Measurements from ENCODE around the gene CACNA1E.

Gene CACNA1E

GRCh38 chr1:181714428-181714827 lies 231.1 kb downstream of the CACNA1E start:
- DNase-seq: no peak

GRCh38 chr1:181718034-181718433 lies 234.7 kb downstream of the CACNA1E start:
- no peak for DNase-seq

GRCh38 chr1:181726320-181727012 lies 243.1 kb downstream of the CACNA1E start:
- DNase-seq: peak; percentile 43

- no peak for DNase-seq
Observed at GRCh38 chr1:181730606-181731005, 247.3 kb downstream of the CACNA1E start.

GRCh38 chr1:181732218-181732990 lies 249.1 kb downstream of the CACNA1E start:
- DNase-seq: no peak

GRCh38 chr1:181733486-181733885 lies 250.2 kb downstream of the CACNA1E start:
- no peak for DNase-seq

- no peak for DNase-seq
Observed at GRCh38 chr1:181737056-181737455, 253.7 kb downstream of the CACNA1E start.

- DNase-seq: no peak
Observed at GRCh38 chr1:181739214-181739613, 255.9 kb downstream of the CACNA1E start.

GRCh38 chr1:181742426-181742825 lies 259.1 kb downstream of the CACNA1E start:
- DNase-seq: no peak

GRCh38 chr1:181743878-181744312 lies 260.6 kb downstream of the CACNA1E start:
- DNase-seq: peak; percentile 9

- no peak for DNase-seq
Observed at GRCh38 chr1:181746224-181746623, 262.9 kb downstream of the CACNA1E start.

GRCh38 chr1:181748013-181748412 lies 264.7 kb downstream of the CACNA1E start:
- DNase-seq: no peak

- no peak for DNase-seq
Observed at GRCh38 chr1:181754103-181754502, 270.8 kb downstream of the CACNA1E start.

- no peak for DNase-seq
Observed at GRCh38 chr1:181759481-181759880, 276.2 kb downstream of the CACNA1E start.

- no peak for DNase-seq
Observed at GRCh38 chr1:181763736-181764135, 280.4 kb downstream of the CACNA1E start.

- DNase-seq: no peak
Observed at GRCh38 chr1:181765451-181766026, 282.2 kb downstream of the CACNA1E start.

- DNase-seq: no peak
Observed at GRCh38 chr1:181767001-181767708, 283.8 kb downstream of the CACNA1E start.

- no peak for DNase-seq
Observed at GRCh38 chr1:181768211-181768929, 285.1 kb downstream of the CACNA1E start.

- no peak for DNase-seq
Observed at GRCh38 chr1:181768930-181769280, 285.6 kb downstream of the CACNA1E start.

- DNase-seq: no peak
Observed at GRCh38 chr1:181769846-181770245, 286.5 kb downstream of the CACNA1E start.

GRCh38 chr1:181772714-181773113 lies 289.4 kb downstream of the CACNA1E start:
- DNase-seq: no peak

- no peak for DNase-seq
Observed at GRCh38 chr1:181776044-181776443, 292.7 kb downstream of the CACNA1E start.

- no peak for DNase-seq
Observed at GRCh38 chr1:181777286-181777685, 294.0 kb downstream of the CACNA1E start.

Data from NCI-H1105 treated with DMSO at 0.1 percent for 48 hours (cell line).